Measurements from ENCODE around the gene TBC1D4.

TBC1D4 gene

DNA sequence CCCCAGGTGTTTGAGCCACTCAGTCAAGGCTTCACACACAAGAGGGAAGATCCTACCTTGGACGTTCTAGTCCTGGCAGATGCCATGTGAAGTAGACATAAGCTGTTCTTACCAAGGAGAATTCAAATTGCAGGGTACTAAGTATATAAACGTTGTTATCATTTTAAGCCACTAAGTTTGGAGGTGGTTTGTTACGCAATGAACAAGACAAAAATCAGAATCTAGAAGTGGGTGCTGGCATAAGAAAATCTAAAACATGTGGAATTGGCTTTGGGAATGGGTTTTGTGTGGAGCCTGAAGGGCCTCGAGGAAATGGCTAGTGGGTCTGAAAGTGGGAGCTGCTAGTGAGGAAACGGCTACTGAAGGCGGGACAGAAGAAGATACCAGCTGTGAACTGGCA lies 83.9 kb downstream of the TBC1D4 start:
- no peak overlapping the region for H3K4me3 ChIP-seq (replicated peaks; ENCODE audit: low read depth, low read length)
- no peak for DNase-seq (ENCODE audit: low read depth)
- TF ChIP-seq, protein P1, sequence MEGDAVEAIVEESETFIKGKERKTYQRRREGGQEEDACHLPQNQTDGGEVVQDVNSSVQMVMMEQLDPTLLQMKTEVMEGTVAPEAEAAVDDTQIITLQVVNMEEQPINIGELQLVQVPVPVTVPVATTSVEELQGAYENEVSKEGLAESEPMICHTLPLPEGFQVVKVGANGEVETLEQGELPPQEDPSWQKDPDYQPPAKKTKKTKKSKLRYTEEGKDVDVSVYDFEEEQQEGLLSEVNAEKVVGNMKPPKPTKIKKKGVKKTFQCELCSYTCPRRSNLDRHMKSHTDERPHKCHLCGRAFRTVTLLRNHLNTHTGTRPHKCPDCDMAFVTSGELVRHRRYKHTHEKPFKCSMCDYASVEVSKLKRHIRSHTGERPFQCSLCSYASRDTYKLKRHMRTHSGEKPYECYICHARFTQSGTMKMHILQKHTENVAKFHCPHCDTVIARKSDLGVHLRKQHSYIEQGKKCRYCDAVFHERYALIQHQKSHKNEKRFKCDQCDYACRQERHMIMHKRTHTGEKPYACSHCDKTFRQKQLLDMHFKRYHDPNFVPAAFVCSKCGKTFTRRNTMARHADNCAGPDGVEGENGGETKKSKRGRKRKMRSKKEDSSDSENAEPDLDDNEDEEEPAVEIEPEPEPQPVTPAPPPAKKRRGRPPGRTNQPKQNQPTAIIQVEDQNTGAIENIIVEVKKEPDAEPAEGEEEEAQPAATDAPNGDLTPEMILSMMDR (IDR thresholded peaks at IDR 0.05; ENCODE audit: low read length, missing control alignments), result no peak

DNA sequence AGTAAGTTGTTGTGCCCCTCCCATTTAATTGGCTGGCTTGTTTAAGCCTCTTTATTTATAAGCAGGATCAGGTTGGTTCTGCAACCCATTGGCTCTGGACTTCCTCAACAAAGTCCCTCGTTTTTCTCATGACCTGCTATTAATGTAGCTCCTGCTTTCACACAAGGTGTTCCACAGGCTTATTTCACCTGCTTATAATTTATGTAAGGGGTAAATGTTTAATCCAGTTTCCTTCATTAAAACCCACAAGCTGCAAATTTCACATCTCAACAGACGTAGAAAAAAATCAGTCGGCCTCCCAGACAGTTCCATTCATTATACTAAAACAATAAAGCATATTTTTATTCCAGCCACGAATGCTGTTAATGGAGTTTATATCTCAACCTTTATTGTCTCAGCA lies 86.1 kb downstream of the TBC1D4 start:
- TF ChIP-seq, protein P1 (IDR thresholded peaks at IDR 0.05; ENCODE audit: low read length, missing control alignments), result no peak
- DNase-seq (ENCODE audit: low read depth), result no peak
- H3K4me3 ChIP-seq (replicated peaks; ENCODE audit: low read depth, low read length), result no peak overlapping the region

DNA sequence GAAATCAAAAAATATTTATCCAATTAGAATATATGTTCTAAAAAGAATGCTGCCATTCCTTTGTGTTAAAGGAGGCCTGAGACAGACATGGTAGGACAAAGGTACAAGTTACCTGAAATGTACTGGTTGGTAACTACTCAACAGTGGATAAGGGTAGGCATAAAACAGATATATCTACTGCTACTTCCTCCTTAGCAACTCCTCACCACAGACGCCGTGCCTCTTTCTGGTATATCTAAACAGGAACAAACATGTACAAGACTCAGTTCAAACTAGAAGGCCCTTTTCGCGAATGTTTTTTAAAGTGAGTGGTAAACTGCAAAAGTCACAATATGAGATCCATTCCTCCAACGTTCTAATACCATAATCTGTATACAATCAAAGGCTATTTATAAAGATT lies 86.9 kb downstream of the TBC1D4 start:
- no peak for DNase-seq (ENCODE audit: low read depth)

DNA sequence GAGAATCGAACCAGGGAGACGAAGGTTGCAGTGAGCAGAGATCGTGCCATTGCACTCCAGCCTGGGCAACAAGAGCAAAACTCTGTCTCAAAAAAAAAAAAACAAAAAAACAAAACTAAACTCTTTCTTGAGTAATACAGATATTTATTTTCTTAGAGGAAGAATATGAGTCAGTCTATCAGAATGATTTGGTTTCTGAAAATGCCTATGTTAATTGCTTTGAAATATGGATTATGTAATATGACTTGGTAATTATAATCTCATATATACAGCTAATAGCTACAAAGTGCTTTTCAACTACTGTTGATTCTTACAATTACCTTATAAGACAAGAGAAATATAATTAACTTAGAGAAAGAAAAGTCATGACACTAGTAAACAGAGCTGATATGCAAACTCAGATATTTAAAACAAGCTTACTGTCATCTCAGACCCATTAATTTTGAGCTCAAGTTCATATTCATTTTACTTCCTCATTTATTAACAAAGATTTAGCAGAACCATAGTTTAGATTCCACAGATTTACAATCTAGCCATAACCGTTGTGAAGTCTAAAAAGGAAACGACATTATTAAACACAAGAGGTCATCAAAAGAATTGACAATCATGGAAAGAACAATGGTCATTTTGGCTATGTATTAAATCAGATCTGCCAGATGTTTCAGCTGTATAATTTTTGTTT lies 88.0 kb downstream of the TBC1D4 start:
- TF ChIP-seq, protein P1 (IDR thresholded peaks at IDR 0.05; ENCODE audit: low read length, missing control alignments), result no peak
- DNase-seq (ENCODE audit: low read depth), result no peak

More for the DNA sequence above, 86.9 kb downstream of the TBC1D4 start:
- TF ChIP-seq, protein P1 (IDR thresholded peaks at IDR 0.05; ENCODE audit: low read length, missing control alignments), result no peak
- H3K4me3 ChIP-seq (replicated peaks; ENCODE audit: low read depth, low read length), result no peak overlapping the region

DNA sequence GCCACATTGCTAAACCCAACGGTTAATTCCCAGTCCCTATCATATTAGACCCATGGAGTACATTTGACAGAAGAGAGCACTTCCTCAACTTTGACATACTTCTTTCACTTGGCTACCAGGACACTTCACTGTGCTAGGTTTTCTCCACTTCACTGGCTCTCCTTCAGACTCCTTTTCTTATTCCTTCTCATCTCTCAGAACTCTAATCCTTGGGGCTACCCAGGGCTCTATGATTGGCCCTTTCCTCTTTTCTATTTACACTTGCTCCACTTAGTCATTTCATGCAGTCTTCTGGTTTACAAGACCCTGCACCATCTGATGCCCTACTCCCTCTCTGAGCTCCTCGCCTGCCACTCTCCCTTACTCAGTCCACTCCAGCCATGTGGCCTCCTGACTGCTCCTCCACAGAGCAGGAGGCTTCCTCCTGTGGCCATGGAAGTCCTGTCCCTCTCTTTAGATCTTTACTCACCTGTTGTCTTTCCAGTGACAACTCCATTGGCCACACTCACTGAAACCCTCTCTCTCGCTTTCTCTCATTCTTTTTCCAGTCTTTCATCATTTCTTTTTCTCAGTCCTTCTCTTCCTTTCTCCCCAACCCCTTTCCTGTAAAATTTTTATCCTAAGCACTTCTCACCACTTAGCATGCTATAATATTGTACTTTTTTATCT lies 90.4 kb downstream of the TBC1D4 start:
- no peak overlapping the region for H3K4me3 ChIP-seq (replicated peaks; ENCODE audit: low read depth, low read length)
- TF ChIP-seq, protein P1 (IDR thresholded peaks at IDR 0.05; ENCODE audit: low read length, missing control alignments), result no peak

More for the DNA sequence above, 88.0 kb downstream of the TBC1D4 start:
- no peak overlapping the region for H3K4me3 ChIP-seq (replicated peaks; ENCODE audit: low read depth, low read length)

DNA sequence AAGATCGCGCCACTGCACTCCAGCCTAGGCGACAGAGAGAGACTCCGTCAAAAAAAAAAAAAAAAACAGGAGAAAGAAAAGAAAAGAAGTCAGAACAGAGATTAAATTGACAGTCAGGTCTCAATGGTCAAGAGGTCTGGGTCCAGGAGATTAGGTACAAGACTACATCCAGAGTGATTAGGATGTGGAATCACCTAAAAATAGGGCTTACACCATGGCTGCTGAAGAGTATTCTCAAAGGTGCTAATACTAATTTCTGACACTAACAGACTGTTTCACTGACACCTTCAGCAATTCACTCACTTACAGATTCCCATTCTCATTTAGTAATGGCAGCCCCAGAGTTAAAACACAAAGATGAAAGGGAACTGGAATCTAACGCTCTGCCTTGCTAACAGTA lies 91.7 kb downstream of the TBC1D4 start:
- no peak overlapping the region for H3K4me3 ChIP-seq (replicated peaks; ENCODE audit: low read depth, low read length)
- TF ChIP-seq, protein P1 (IDR thresholded peaks at IDR 0.05; ENCODE audit: low read length, missing control alignments), result no peak
- no peak for DNase-seq (ENCODE audit: low read depth)

More for the DNA sequence above, 90.4 kb downstream of the TBC1D4 start:
- DNase-seq (ENCODE audit: low read depth), result no peak
